PC-3 (cell line): ENCODE data around the gene SH3RF3. TPM values are rescaled to one million over a fixed set of nuclear protein-coding genes. Genes with fewer than 3 reads are reported as not detected.

Experiments
- ATAC-seq: fragments of 200-7000 bp; cut with Tn5 transposase; 2 replicates; pipeline ENCODE4 v1.9.1; 2020; ENCODE audit warnings: mild to moderate bottlenecking, moderate library complexity
- BruUV-seq: library from RNA; stranded (reverse); fragments of 400-500 nt; replicated peaks from 2 replicates; lab custom pipeline; 2021; lab: Mats Ljungman, UMichigan
- CTCF ChIA-PET: fragments of 300-600 bp; sonication (Branson Sonifier 250); formaldehyde crosslinking; loops from one replicate; lab custom pipeline; 2022; ENCODE audit warnings: antibody characterized with exemption; lab: Charles Lee
- POLR2A ChIA-PET: fragments of 300-600 bp; sonication (Branson Sonifier 250); formaldehyde crosslinking; loops from one replicate; lab custom pipeline; 2022; ENCODE audit warnings: antibody characterized with exemption; ENCODE audit not compliant: unreplicated experiment; lab: Charles Lee
- DNase-seq: peaks from one replicate; pipeline ENCODE4 v3.0.0-alpha.2; 2015
- H2AFZ ChIP-seq: fragments of 300-600 bp; sonication (generic); 2 replicates; pipeline ENCODE4 v1.6.0; 2016; ENCODE audit warnings: antibody characterized with exemption, low read length
- H3F3A ChIP-seq: fragments of 300-600 bp; sonication (generic); one replicate; pipeline ENCODE4 v1.6.0; 2017; ENCODE audit warnings: antibody characterized with exemption, low read length, control low read depth, mild to moderate bottlenecking; ENCODE audit not compliant: unreplicated experiment
- H3K27ac ChIP-seq: fragments of 300-600 bp; sonication (generic); 2 replicates; pipeline ENCODE4 v1.5.1; 2016; ENCODE audit warnings: mild to moderate bottlenecking, low read length
- H3K27me3 ChIP-seq: fragments of 300-600 bp; sonication (generic); 2 replicates; pipeline ENCODE4 v1.6.1; 2016; ENCODE audit warnings: low read length, mixed read lengths
- H3K36me3 ChIP-seq: fragments of 300-600 bp; sonication (generic); 2 replicates; pipeline ENCODE4 v1.6.1; 2016; ENCODE audit warnings: low read depth, mixed run types, low read length, mixed read lengths
- H3K4me1 ChIP-seq: fragments of 300-600 bp; sonication (generic); 2 replicates; pipeline ENCODE4 v1.5.1; 2016; ENCODE audit warnings: low read length; ENCODE audit not compliant: insufficient read depth
- H3K4me2 ChIP-seq: fragments of 300-600 bp; sonication (generic); 2 replicates; pipeline ENCODE4 v1.6.0; 2016; ENCODE audit warnings: low read length
- H3K4me3 ChIP-seq: fragments of 300-600 bp; sonication (generic); 2 replicates; pipeline ENCODE4 v1.5.1; 2016; ENCODE audit warnings: mild to moderate bottlenecking, low read length, mixed read lengths
- H3K79me2 ChIP-seq: fragments of 300-600 bp; sonication (generic); 2 replicates; pipeline ENCODE4 v1.6.1; 2017; ENCODE audit warnings: low read length, mixed read lengths
- H3K9ac ChIP-seq: fragments of 300-600 bp; sonication (generic); 2 replicates; pipeline ENCODE4 v1.6.0; 2016; ENCODE audit warnings: mild to moderate bottlenecking, low read length
- H3K9me2 ChIP-seq: fragments of 300-600 bp; sonication (generic); replicated peaks from 2 replicates; pipeline ENCODE4 v1.6.1; 2016; ENCODE audit warnings: mixed run types, low read length, mixed read lengths
- H3K9me3 ChIP-seq: fragments of 300-600 bp; sonication (generic); 2 replicates; pipeline ENCODE4 v1.6.1; 2016; ENCODE audit warnings: low read length, mixed read lengths
- H4K20me1 ChIP-seq: fragments of 300-600 bp; sonication (generic); 2 replicates; pipeline ENCODE4 v1.6.1; 2016; ENCODE audit warnings: low read length, mixed read lengths
- CTCF ChIP-seq: fragments of 300-600 bp; sonication (generic); conservative IDR thresholded peaks from 2 replicates; pipeline ENCODE4 v1.5.1; 2017; ENCODE audit warnings: antibody characterized with exemption, low read depth, mild to moderate bottlenecking, low read length
- EZH2 ChIP-seq: fragments of 300-600 bp; sonication (generic); IDR thresholded peaks from one replicate; pipeline ENCODE4 v1.6.1; 2017; ENCODE audit warnings: antibody characterized with exemption, mild to moderate bottlenecking, low read length; ENCODE audit not compliant: unreplicated experiment
- EZH2phosphoT487 ChIP-seq: fragments of 300-600 bp; sonication (generic); IDR thresholded peaks from 2 replicates; pipeline ENCODE4 v1.6.1; 2018; ENCODE audit warnings: mild to moderate bottlenecking, antibody characterized with exemption, low read length, borderline replicate concordance
- intact Hi-C: fragments of 100-400 bp; cut with micrococcal nuclease; formaldehyde crosslinking; loops from 2 replicates; pipeline ENCODE4 v1.9.0; 2023
- total RNA-seq: library from RNA; depleted of rRNA; stranded (reverse); fragments of >200 nt; gene quantifications from 2 replicates; pipeline ENCODE4 v1.2.3, GENCODE V29; 2014

Gene SH3RF3
- total RNA-seq, 1 experiment from 2014 or later, result 11.7 TPM

GRCh38 chr2:109215866-109216265 is 86.9 kb downstream of the SH3RF3 start:
- intact Hi-C loops, result no loop called here
- Histone ChIP-seq H2AFZ (no peak overlapping the region), H4K20me1 (no peaks in the 10 kb centered on the region), H3K4me3 (no peak overlapping the region), H3K9ac (no peak overlapping the region), H3K27ac (no peak overlapping the region), H3K27me3 (no peaks in the 10 kb centered on the region), H3K9me3 (no peaks in the 10 kb centered on the region), H3K4me1 (peaks cover 47% of the 10 kb centered on the region), H3F3A (no peaks in the 10 kb centered on the region), H3K36me3 (no peaks in the 10 kb centered on the region), H3K79me2 (peaks cover 48% of the 10 kb centered on the region), H3K9me2 (no peaks in the 10 kb centered on the region), H3K4me2 (no peak overlapping the region)
- no peak for DNase-seq
- TF ChIP-seq EZH2 (no peak), CTCF (no peak), EZH2phosphoT487 (no peak)
- ChIA-PET POLR2A (interaction anchor here (0.6 to 0.7 kb wide), 2 partner anchors 113 to 117 kb away, joined by 3 read pairs; no protein-coding TSS in a partner anchor), CTCF (no interaction called here)
- BruUV-seq, result no TSS peak
- no peak for ATAC-seq

DNA sequence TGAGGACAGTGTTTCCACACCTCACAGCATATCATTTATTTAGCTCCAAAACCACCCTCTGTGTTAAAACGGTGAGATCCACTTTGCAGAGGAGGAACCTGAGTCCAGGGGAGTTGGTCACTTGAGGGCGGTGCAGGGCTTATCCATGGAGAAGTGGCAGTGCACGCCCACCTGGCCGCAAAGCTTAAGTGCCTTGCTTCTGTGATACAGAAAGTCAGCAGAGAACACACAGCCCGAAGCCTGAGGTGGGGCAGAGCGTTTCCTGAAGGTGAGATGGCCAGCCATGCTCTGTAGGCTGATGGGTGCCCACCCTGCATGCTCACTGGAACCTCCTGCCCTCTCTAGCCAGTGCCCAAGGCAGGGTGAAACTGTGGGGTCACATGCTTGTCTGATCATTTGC is 87.3 kb downstream of the SH3RF3 start:
- Histone ChIP-seq H3K9me3 (no peaks in the 10 kb centered on the region), H3K4me1 (peaks cover 47% of the 10 kb centered on the region), H3K79me2 (peaks cover 43% of the 10 kb centered on the region), H3K27ac (no peak overlapping the region), H3F3A (no peaks in the 10 kb centered on the region), H3K9ac (no peak overlapping the region), H3K9me2 (no peaks in the 10 kb centered on the region), H2AFZ (no peak overlapping the region), H3K36me3 (no peaks in the 10 kb centered on the region), H4K20me1 (no peaks in the 10 kb centered on the region), H3K4me2 (no peak overlapping the region), H3K27me3 (no peaks in the 10 kb centered on the region), H3K4me3 (no peak overlapping the region)
- no TSS peak for BruUV-seq
- ATAC-seq, result no peak
- DNase-seq, result no peak
- ChIA-PET POLR2A (no interaction called here), CTCF (no interaction called here)
- intact Hi-C loops, result no loop called here
- TF ChIP-seq CTCF, result no peak
- no peak for TF ChIP-seq EZH2
- no peak for TF ChIP-seq EZH2phosphoT487

DNA sequence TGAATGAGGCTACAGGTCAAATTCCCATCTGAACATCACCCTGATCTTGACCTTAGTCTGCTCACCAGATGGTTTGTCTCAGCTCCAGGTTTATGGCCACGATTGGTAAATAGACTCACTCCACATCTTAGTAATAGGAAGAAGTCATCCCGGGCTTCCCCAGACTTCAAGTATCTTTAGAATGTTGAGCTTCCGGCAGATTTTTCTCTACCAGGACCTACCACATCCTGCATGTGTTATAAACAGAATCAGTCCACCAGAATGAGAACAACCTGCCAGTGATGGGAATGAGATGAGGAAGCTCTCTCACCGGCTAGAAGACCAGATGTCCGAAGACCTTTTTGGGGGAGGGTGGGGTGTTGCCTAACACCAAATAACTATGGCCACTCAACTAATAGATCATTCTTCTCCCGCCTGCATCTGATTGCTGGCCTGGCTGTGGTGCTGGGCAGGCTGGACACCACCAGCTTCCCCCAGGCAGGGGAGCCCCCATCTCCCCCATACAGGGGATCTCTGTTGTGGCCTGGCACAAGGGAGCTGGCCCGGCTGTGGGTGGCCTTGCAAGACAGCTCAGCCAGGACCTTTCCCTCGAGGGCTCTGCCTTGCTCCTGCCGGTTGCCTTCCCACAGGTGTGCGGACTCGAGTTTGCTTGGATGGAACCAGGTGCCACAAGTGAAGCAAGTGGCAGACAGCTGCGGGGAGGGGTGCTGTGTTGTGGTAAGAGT is 88.5 kb downstream of the SH3RF3 start:
- no peaks in the 10 kb centered on the region for H3K9me3 ChIP-seq
- no peaks in the 10 kb centered on the region for H3F3A ChIP-seq
- no TSS peak for BruUV-seq
- H3K79me2 ChIP-seq, result peaks cover 39% of the 10 kb centered on the region
- TF ChIP-seq EZH2phosphoT487 (no peak), EZH2 (no peak), CTCF (no peak)
- no peaks in the 10 kb centered on the region for H3K9me2 ChIP-seq
- no peak overlapping the region for H3K4me2 ChIP-seq
- no peak overlapping the region for H3K27ac ChIP-seq
- no peaks in the 10 kb centered on the region for H3K36me3 ChIP-seq
- no peak overlapping the region for H3K9ac ChIP-seq
- intact Hi-C loops, result no loop called here
- no peak overlapping the region for H3K4me3 ChIP-seq
- no peak overlapping the region for H2AFZ ChIP-seq
- ATAC-seq, result no peak
- POLR2A ChIA-PET, result no interaction called here
- no peaks in the 10 kb centered on the region for H4K20me1 ChIP-seq
- no peaks in the 10 kb centered on the region for H3K27me3 ChIP-seq
- CTCF ChIA-PET, result no interaction called here
- peak; percentile 52 for DNase-seq
- peaks cover 52% of the 10 kb centered on the region for H3K4me1 ChIP-seq
